Loucy (cell line): Measurements from ENCODE around the gene IGFBP4.

Source experiments
- H2AFZ ChIP-seq: fragments of 200-600 bp; sonication (generic); 2 replicates; pipeline ENCODE4 v1.6.0; 2016; ENCODE audit warnings: antibody characterized with exemption, mild to moderate bottlenecking, low read length, moderate library complexity
- H3F3A ChIP-seq: fragments of 200-600 bp; 2 replicates; pipeline ENCODE4 v1.6.0; 2016; ENCODE audit warnings: antibody characterized with exemption, low read depth, mild to moderate bottlenecking
- H3K27me3 ChIP-seq: fragments of 200-600 bp; sonication (generic); 2 replicates; pipeline ENCODE4 v1.6.1; 2014; ENCODE audit warnings: low read length, mild to moderate bottlenecking; ENCODE audit not compliant: insufficient read depth, poor library complexity, severe bottlenecking
- H3K36me3 ChIP-seq: fragments of 200-600 bp; sonication (generic); 2 replicates; pipeline ENCODE4 v1.6.1; 2016; ENCODE audit warnings: low read length; ENCODE audit not compliant: insufficient read depth
- H3K4me1 ChIP-seq: fragments of 200-600 bp; sonication (generic); 2 replicates; pipeline ENCODE4 v1.5.1; 2014; ENCODE audit warnings: low read length, mild to moderate bottlenecking; ENCODE audit not compliant: insufficient read depth, poor library complexity, severe bottlenecking
- H3K4me2 ChIP-seq: fragments of 200-600 bp; sonication (generic); 2 replicates; pipeline ENCODE4 v1.6.0; 2014; ENCODE audit warnings: antibody characterized with exemption, low read length, low read depth, mild to moderate bottlenecking; ENCODE audit not compliant: poor library complexity, severe bottlenecking
- H3K4me3 ChIP-seq: fragments of 200-600 bp; sonication (generic); 2 replicates; pipeline ENCODE4 v1.5.1; 2014; ENCODE audit warnings: low read length, mild to moderate bottlenecking, mixed read lengths; ENCODE audit not compliant: poor library complexity, severe bottlenecking
- H3K79me2 ChIP-seq: fragments of 200-600 bp; sonication (generic); 2 replicates; pipeline ENCODE4 v1.6.1; 2014; ENCODE audit warnings: low read length; ENCODE audit not compliant: insufficient read depth
- H3K9ac ChIP-seq: fragments of 200-600 bp; sonication (generic); 2 replicates; pipeline ENCODE4 v1.6.0; 2014; ENCODE audit warnings: mild to moderate bottlenecking, low read depth, low read length, moderate library complexity; ENCODE audit not compliant: poor library complexity, severe bottlenecking
- H3K9me2 ChIP-seq: fragments of 200-600 bp; sonication (generic); replicated peaks from 2 replicates; pipeline ENCODE4 v1.6.1; 2016; ENCODE audit warnings: low read depth, low read length, mixed read lengths
- H3K9me3 ChIP-seq: fragments of 200-600 bp; sonication (generic); 2 replicates; pipeline ENCODE4 v1.6.1; 2014; ENCODE audit warnings: mild to moderate bottlenecking, antibody characterized with exemption, low read length, low read depth; ENCODE audit not compliant: insufficient read depth
- H4K20me1 ChIP-seq: fragments of 200-600 bp; sonication (generic); 2 replicates; pipeline ENCODE4 v1.6.0; 2014; ENCODE audit warnings: antibody characterized with exemption, low read length, mild to moderate bottlenecking; ENCODE audit not compliant: insufficient read depth, poor library complexity, severe bottlenecking
- EZH2phosphoT487 ChIP-seq: fragments of 200-600 bp; IDR thresholded peaks from 2 replicates; pipeline ENCODE4 v1.6.1; 2018; ENCODE audit warnings: antibody characterized with exemption, mild to moderate bottlenecking, moderate library complexity, borderline replicate concordance
- TF ChIP-seq, protein P1 (sequence below): fragments of 200-600 bp; sonication (generic); conservative IDR thresholded peaks from 2 replicates; pipeline ENCODE4 v1.5.1; 2014; ENCODE audit warnings: mild to moderate bottlenecking, antibody characterized with exemption, low read length

IGFBP4 gene

DNA sequence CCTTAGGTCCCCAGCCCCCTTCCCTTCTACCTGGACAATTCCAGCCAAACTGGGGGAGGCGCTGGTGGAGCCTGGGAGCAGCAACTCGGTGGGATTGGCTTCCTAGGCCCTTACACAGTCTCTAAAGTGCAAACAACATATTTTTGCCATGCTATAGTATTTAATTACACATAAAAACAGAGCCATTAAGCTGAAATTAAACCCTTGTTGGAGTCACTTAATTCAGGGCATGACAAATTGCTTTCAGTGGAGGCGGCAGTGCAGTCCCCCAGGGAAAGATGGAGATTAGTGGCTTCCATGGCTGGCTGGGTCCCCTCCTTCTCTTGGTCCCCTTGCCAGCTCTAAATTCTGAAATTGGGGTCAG, 17.3 kb downstream of the IGFBP4 start:
- TF ChIP-seq, protein P1, sequence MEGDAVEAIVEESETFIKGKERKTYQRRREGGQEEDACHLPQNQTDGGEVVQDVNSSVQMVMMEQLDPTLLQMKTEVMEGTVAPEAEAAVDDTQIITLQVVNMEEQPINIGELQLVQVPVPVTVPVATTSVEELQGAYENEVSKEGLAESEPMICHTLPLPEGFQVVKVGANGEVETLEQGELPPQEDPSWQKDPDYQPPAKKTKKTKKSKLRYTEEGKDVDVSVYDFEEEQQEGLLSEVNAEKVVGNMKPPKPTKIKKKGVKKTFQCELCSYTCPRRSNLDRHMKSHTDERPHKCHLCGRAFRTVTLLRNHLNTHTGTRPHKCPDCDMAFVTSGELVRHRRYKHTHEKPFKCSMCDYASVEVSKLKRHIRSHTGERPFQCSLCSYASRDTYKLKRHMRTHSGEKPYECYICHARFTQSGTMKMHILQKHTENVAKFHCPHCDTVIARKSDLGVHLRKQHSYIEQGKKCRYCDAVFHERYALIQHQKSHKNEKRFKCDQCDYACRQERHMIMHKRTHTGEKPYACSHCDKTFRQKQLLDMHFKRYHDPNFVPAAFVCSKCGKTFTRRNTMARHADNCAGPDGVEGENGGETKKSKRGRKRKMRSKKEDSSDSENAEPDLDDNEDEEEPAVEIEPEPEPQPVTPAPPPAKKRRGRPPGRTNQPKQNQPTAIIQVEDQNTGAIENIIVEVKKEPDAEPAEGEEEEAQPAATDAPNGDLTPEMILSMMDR = no peak
- no peak for TF ChIP-seq EZH2phosphoT487
- no peaks in the 10 kb centered on the region for H3K79me2 ChIP-seq
- H3K4me2 ChIP-seq = no peak overlapping the region
- H3K4me3 ChIP-seq = no peak overlapping the region
- no peak overlapping the region for H3K9ac ChIP-seq
- H4K20me1 ChIP-seq = no peaks in the 10 kb centered on the region
- H3K36me3 ChIP-seq = no peaks in the 10 kb centered on the region
- no peaks in the 10 kb centered on the region for H3F3A ChIP-seq
- H3K27me3 ChIP-seq = no peaks in the 10 kb centered on the region
- no peak overlapping the region for H2AFZ ChIP-seq
- H3K9me2 ChIP-seq = no peaks in the 10 kb centered on the region
- no peaks in the 10 kb centered on the region for H3K4me1 ChIP-seq
- no peaks in the 10 kb centered on the region for H3K9me3 ChIP-seq

DNA sequence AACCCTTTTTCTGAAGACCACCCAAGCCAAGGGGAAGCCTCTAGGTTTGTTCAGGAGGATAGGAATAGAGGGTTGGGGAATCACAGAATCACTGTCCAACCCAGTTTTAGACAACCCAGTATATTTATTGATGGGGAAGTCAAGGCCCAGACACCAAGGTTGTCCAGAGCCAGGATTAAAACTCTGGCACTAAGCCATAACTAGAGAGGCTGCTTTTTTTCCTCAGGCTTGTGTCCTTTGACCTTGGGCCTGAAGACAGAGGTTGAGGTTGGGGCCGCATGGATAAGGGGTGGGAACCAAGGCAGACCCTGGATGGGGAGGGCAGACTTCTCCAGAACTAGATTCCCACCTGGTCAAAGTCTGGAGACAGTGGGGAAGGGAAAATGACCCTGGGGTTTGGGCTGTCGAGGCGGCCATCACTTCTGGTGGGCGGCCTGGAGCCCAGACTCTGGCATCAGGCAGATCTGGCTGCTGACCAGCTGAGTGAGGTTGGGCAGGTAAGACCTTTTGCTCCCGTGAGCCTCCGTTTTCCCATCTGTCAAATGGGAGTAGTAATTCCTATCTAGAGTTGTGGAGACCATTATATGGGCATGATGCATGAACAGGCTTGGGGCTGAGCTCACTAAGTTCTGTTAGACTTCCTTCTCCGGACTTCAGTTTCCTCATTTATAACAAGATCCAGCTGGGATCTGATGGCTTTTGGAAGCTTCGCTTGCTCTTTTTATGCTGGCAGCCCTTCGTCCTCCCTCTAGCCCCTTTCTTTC, 17.9 kb downstream of the IGFBP4 start:
- H3K9ac ChIP-seq = no peak overlapping the region
- TF ChIP-seq, protein P1 = no peak
- TF ChIP-seq EZH2phosphoT487 = no peak
- H3K4me1 ChIP-seq = no peaks in the 10 kb centered on the region
- no peaks in the 10 kb centered on the region for H4K20me1 ChIP-seq
- H3K27me3 ChIP-seq = no peaks in the 10 kb centered on the region
- H3K4me3 ChIP-seq = no peak overlapping the region
- H3K9me3 ChIP-seq = no peaks in the 10 kb centered on the region
- no peak overlapping the region for H3K4me2 ChIP-seq
- no peaks in the 10 kb centered on the region for H3K9me2 ChIP-seq
- H3F3A ChIP-seq = no peaks in the 10 kb centered on the region
- no peaks in the 10 kb centered on the region for H3K36me3 ChIP-seq
- no peak overlapping the region for H2AFZ ChIP-seq
- no peaks in the 10 kb centered on the region for H3K79me2 ChIP-seq

DNA sequence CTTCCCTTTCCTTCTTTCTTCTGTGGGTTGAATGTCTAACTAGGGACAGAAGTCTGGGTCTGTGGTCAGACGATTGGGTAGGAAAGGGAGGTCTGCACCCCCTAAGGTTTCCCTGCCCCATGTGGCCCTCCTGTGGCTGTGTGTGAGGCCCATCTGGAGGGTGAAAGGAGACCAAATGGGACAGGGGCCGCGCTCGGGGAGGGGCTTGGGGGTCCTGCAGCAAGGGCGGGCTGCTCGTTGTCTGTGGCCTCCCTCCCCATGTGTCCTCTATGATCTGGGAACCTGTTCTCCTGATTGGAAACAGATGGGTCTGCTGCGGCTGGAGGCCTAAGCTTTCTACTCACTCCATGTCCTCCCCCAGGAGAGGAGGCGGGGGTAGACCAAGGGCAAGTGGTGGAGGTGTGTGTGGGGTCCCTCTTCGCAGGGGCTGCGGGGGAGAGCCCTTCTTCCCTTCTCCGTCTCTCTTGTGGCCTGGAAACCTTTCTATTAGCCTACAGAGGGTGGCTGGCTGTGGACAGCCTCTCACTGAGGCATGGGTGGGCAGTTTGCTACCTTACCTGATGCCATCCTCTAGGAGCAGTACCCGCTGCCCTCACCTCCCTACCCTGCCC, 18.6 kb downstream of the IGFBP4 start:
- Histone ChIP-seq H3K9ac (no peak overlapping the region), H3K9me2 (no peaks in the 10 kb centered on the region), H3K79me2 (no peaks in the 10 kb centered on the region), H3K27me3 (no peaks in the 10 kb centered on the region), H4K20me1 (no peaks in the 10 kb centered on the region), H3K4me2 (no peak overlapping the region), H3K4me3 (no peak overlapping the region), H3K9me3 (no peaks in the 10 kb centered on the region), H3K36me3 (no peaks in the 10 kb centered on the region), H3K4me1 (no peaks in the 10 kb centered on the region), H3F3A (no peaks in the 10 kb centered on the region), H2AFZ (no peak overlapping the region)
- TF ChIP-seq, protein P1 = no peak
- TF ChIP-seq EZH2phosphoT487 = no peak
